Stimulated activated CD4-positive, alpha-beta T cell treated with anti-CD3 and anti-CD28 coated beads, Interleukin-4, amount 100 ng/mL, for 1 hour (primary cell): Measurements from ENCODE around the gene DERA.
"Not testable (repeated sequence)": the region's sequence is repeated elsewhere in the genome, so short reads cannot be mapped to it uniquely, and the experiment has no call there.

Experiments used
- DNase-seq: peaks from one replicate; pipeline ENCODE4 v3.0.0-alpha.2; 2020

Gene DERA

DNA sequence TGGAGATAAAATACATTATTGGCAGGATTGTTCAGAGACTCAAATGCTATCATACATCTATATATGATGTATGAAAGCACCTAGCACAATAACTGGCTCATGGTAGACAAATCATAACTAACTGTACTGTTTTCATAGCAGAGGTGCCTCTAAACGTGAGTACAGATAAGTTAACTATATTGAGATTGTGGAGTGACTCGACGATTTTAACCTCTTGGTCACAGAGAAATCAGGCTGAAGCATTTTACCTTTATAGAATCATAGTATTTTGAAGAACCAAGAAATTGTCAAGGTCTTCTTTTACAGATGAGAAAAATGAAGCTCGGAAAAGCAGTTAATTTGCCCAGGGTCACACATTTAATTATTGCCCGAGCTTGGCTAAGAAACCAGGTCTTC, 666 bp upstream of the DERA start:
- DNase-seq = no peak

DNA sequence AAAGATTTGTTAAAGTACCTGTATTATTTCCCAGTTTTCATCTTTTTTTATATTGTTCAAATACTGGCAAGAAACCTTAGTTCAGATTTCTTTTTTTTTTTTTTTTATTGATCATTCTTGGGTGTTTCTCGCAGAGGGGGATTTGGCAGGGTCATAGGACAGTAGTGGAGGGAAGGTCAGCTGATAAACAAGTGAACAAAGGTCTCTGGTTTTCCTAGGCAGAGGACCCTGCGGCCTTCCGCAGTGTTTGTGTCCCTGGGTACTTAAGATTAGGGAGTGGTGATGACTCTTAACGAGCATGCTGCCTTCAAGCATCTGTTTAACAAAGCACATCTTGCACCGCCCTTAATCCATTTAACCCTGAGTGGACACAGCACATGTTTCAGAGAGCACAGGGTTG, 799 bp downstream of the DERA start:
- DNase-seq = not testable (repeated sequence)

DNA sequence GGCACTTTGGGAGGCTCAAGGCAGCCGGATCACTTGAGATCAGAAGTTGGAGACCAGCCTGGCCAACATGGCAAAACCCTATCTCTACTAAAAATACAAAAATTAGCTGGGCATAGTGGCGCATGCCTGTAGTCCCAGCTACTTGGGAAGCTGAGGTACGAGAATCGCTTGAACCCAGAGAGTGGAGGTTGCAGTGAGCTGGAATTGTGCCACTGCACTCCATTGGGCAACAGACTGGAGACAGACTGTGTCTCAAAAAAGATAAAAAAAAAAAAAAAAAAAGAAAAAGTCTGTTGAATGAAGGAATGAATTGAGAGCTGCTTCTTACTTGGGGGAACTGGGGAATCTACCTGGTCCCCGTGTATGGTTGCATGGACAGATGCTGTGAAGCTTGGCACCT, 3.0 kb downstream of the DERA start:
- not testable (repeated sequence) for DNase-seq

DNA sequence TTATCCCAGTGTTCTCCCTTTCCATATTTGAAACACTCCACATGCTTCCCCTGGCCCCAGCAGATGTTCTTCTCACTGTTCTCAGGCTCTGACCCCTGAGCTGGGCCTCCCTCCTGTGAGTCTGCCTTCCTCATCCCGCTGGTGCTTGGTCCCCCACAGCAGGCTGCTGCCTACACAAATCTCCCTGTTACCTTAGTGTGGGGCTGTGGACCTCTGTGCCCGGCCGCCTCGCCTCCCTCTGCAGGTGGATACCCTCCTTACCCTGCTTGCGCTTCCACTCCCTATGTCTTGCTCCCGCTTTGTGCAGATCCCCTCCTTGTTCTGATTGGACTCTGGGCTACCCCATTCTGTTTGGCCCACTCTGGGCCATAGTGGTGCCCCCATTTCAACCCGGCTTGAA, 6.9 kb downstream of the DERA start:
- DNase-seq = no peak

DNA sequence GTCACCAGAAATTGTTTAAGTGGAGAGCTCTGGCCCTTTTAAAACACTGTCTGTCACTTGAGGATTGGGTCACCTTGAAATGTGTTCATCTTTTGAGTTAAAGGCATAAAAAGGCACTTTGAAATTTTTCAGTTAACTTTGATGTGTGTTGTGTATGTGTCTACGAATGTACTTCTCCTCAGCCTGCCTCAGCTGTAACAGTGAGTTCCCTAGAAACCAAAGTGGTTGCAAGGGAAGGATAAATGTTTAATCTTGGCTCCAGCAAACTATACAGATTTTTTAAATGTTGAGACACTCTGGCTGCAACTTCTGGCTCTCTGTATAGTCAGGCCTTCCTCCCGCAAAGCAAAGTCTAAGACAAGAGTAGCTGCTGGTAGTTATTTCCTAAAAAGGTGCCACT, 8.3 kb downstream of the DERA start:
- DNase-seq = no peak

DNA sequence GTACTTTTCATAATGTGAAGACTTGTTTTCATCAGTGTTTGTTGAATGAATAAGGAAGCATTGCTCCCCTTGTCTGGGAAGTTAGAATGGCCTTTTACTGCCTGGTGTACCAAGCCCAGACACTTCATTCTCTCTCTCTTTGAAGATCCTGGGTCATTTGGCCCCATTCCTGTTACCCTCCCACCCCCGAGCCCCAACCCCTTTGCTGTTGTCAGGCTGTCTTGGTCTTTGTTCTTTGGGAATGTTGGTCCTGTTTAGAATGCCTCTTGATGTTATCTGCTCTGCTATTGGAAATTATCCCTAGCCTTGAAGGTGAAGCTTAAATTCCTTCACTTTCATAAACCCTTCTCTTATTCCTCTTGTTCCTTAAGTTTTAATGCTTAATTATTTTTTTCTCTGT, 13.8 kb downstream of the DERA start:
- DNase-seq = no peak

DNA sequence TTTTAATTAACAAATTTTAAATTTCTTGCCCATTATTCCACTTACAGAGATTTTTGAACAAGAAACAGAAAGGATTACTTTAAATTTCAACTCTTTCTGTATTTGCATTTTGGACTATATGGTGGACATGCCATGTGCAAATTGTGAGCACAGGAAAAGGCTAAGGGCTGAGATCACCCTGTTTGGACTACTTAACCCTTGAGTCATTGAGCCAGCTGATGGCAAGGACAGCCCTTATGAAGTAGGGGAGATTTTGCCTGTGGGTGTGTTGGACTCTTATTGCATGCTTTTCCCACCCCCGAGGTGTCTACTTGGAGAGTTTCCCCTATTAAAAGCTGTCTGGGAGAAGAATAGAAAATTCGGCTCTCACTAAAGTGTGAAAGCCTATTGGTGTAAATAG, 17.2 kb downstream of the DERA start:
- DNase-seq = no peak

DNA sequence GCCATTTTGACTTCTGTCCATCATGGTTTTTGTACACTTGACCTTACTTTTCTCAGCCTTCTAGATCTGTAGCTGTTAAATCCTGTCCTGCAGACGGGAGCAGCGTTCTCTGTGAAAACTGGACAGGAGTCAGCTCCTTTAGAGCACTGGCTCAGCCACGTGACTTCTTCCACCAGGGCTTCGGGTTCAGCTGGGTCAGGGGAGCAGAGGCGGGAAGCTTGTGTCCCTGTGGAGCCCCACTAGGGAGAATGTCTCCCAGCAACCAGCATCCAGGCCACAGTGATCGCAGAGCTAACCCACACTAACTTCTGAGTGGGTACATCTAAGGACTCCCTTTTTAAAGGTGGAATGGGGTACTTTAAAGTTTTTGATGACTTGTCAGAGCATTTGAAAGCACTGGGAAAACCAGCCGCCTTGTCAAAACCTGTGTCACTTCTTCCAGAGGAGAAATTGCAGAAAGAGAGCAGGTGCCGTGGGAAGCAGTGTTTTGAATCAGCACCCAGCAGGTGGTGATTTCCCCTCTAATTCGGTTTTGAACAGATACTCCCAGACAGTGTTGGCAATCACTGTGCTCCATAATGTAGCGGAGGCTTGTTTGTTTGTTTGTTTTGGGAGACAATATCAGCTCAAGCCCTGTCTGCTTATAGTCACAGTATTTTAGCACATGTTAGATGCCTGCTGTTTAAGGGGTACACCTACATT, 17.9 kb downstream of the DERA start:
- DNase-seq = no peak

DNA sequence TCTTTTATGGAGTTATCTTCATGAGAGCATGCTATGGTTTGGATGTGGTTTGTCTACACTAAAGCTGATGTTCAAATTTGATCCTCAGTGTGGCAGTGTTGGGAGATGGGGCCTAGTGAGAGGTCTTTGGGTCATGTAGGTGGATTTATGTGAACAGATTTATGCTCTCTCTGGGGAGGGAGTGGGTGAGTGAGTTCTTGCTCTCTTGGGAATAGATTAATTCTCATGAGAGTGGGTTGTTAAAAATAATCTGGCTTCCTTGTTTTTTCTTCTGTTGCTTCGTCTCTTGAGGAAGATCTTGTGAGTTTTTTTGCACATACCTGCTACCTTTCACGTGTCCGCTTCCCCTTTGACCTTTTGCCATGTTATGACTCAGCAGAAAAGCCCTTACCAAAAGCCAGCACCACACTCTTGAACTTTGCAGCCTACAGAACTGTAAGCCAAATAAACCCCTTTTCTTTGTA, 20.5 kb downstream of the DERA start:
- DNase-seq = no peak

DNA sequence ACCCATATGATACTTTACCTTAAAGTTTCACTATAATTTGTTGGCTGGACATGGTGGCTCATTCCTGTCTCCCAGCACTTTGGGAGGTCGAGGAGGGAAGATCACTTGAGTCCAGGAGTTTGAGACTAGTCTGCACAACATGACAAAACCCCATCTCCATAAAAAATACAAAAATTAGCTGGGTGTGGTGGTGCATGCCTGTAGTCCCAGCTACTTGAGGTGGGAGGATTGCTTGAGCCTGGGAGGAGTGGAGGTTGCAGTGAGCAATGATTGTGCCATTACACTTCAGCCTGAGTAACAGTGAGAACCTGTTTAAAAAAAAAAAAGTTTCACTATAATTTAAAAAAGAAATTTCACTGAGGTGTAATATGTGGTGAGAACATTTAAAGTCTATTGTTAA, 21.2 kb downstream of the DERA start:
- DNase-seq = no peak

DNA sequence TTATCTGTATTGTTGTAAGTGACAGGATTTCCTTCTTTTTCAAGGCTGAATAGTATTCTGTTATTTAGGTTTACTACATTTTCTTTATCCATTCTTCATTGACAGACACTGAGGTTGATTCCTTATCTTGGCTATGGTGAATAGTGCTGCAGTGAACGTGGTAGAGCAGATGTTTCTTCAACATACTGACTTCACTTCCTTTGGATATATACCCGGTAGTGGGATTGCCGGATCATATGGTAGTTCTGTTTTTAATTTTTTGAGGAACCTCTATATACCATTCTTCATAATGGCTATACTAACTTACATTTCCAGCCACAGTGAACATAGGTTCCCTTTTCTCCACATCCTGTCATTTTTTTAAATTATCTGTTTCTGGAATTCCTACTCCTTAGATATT, 21.8 kb downstream of the DERA start:
- DNase-seq = no peak

DNA sequence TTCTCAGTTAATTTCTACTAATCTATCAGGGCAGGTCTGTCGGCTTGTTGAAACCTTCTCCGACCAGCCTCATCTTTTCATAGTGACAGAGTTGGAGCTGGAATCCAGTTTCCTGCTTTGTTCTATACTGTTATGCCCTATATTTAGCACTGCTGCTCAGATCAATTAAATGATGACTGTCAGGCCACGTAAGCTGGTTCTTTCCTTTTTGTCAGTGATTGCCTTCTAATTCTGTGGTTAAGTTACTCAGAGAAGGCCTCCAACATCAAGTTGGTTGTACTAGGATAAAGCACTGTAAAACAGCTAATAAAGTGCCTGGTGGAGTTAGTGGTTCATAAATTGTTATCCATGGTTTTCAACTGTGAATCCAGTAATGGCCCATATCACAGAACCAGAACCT, 22.6 kb downstream of the DERA start:
- no peak for DNase-seq

DNA sequence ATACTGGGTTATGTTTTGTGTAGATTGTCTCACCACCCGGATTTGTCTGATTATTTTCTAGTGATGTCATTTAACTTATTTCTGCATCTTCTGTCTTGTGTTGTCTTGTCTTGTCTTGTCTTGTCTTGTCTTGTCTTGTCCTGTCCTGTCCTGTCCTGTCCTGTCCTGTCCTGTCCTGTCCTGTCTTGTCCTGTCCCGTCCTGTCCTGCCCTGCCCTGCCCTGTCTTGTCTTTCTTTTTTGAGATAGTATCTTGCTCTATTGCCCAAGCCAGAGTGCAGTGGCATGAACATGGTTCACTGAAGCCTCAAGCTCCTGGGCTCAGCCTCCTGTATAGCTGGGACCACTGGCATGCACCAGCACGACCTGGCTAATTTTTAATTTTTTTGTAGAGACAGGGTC, 25.6 kb downstream of the DERA start:
- DNase-seq = no peak

DNA sequence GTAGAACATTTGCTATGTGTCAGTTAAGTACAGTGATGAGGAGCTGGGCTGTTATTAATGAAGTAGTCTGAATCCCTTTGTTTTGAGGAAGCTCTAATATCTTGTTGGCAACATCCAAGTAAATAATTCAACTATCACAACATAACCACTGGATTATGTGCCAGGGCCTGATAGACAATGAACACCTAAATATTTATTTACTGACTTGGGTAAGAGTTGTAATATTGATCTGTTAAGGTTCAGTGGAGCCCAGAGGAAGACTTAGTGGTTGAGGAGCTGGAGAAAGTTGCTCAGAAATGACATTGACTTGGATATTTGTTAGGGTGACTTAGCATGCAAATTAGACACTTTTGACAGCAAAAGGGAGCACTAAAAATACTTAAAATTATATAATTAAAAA, 26.8 kb downstream of the DERA start:
- DNase-seq = no peak

DNA sequence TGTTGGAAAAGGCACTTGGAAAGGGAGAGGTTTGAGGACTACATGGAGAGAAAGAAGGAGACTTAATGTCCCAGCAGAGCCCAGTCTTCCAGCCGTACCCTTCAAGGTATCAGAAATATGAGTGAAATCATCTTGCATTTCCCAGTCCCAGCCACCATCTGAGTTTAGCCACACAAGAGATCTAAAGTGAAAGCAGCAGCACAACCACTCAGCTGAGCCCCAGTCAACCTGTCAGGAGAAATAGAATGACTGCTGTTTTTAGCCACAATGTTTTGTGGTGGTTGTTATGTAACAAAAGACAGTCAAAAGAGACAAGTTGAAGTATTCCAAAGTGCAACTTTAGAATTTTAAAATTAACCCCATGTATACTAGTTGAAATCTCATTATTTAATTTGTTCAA, 28.0 kb downstream of the DERA start:
- no peak for DNase-seq

DNA sequence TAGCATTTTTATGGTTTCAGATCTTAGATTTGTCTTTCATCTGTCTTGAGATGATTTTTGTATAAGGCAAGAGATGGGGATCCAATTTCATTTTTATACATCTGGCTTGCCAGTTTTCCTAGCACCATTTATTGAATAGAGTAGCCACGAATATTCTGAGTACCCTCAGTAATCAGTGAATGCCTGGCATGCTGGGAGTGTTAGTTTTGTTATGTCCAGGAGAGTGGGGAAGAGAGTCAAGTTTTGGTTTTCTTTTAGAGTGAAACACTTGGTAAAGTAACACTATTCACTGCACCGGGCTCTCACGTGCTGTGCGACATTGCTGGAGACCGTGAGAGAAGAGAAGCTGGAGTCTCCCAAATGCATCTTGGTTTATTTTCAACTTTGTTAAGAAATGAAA, 31.3 kb downstream of the DERA start:
- DNase-seq = no peak

DNA sequence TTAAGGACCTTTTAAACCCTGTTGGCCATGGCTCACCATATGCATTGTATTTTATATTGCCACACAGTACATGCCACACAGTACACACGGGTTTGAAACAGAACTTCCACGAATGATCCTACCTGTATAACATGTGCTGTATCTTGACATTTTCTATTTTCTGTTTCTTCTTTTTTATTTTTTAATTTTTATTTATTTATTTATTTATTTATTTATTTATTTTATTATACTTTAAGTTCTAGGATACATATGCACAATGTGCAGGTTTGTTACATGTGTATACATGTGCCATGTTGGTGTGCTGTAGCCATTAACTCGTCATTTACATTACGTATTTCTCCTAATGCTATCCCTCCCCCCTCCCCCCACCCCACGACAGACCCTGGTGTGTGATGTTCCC, 32.4 kb downstream of the DERA start:
- DNase-seq = not testable (repeated sequence)

DNA sequence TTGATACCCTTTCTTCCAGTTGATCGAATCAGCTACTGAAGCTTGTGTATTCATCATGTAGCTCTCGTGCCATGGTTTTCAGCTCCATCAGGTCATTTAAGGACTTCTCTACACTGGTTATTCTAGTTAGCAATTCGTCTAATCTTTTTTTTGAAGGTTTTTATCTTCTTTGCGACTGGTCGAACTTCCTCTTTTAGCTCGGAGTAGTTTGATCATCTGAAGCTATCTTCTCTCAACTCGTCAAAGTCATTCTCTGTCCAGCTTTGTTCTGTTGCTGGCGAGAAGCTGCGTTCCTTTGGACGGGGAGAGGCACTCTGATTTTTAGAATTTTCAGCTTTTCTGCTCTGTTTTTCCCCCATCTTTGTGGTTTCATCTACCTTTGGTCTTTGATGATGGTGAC, 37.3 kb downstream of the DERA start:
- not testable (repeated sequence) for DNase-seq

DNA sequence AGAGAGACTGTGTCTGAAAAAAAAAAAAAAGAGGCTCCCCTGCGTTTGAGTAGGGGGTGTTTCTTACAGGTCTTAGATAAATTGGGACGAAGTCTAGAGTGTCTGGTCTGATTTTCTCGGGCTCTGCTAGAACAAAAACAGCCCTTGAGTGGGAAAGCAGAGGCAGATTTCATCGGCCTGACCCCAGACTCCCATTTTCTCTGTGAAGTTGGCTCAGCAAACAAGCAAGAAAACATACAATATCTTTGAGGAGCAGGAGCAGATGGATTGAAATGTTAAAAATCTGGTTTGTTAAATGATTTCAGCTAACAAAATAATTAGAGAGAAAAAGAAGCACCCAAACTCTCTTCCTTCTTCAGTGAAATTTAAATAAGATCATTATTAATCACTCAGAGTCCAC, 44.1 kb downstream of the DERA start:
- DNase-seq = no peak

DNA sequence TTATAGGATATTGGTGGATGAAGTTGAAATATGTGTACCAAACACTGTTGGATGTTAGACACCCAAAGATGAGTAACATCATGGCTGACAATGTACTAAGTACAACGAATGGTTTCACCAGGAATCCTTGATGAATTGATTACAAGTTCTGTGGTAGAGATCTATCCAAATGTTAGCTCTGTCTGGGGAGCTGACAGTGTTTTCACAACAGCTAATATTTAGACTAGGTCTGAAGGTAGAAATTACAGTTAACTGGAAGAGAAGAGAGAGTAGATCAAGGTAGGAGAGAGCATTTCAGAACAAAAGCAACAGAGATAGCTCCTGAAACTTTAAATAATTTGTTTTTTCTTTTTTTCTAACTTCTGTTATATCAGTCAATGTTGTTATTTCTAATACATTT, 44.9 kb downstream of the DERA start:
- no peak for DNase-seq

DNA sequence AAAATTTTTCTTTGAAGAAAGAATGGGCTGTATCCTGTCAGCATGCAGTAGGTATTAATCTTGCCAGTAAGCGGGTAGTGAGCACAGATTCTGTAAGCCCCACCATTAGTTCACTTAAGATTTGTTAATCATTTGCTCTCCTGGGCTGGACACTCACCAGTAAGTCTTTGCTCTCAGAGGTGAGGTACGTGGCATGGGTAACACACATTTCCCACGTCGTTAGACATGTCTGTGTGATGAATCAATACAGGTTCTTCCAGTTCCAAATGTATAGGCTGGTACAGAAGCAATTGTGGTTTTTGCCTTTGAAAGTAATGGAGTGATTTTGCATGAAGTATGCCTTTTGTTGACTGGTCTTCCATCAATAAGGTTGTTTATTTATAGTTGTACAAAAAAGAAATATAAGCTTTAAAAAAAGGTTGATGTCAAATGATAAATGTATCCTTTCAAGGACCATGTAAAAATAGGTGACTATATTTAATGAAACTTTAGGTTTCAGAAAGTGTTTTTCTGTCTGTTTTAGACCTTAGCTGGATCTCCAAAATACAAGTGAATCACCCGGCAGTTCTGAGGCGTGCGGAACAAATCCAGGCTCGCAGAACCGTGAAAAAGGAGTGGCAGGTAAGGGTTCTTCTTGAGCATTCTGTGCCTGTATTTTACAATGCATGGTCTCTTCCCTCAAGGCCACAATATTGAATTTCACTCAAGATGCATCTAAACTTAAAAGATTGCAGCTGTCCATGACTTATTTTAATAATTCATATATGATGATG, 45.5 kb downstream of the DERA start:
- no peak for DNase-seq

DNA sequence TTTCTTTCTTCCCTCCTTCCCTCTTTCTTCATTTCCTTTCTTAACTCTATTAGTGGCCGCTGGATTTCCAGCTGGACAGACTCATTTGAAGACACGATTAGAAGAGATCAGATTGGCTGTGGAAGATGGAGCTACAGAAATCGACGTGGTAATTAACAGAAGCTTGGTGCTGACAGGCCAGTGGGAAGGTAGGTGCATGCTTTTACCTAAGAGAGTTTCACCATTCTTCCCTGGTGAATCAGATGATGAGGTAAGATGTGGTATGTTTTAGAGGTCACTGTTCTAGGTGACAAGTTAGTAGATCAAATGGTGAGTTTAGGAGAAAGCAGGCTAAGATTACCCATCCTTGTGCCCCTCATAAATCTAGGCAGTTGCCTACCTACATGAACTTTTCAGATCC, 51.6 kb downstream of the DERA start:
- no peak for DNase-seq

DNA sequence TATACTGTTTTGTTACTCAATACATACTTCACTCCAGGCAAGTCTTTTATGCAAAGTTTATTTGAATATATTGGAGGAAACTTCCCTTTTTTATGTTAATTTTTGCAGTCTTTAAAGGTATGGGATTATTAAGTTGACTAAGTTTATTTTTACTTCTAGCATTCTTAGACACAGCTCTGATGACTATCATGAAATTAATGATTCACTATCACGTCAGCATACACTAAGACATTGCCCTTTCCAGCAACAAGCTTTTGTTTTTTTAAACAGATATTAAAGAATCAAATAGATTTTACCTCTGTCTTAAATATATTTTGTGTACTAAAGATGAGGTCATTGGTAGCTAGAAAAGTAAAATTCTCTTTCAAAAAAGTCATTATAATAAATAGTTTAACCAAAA, 52.1 kb downstream of the DERA start:
- DNase-seq = no peak

DNA sequence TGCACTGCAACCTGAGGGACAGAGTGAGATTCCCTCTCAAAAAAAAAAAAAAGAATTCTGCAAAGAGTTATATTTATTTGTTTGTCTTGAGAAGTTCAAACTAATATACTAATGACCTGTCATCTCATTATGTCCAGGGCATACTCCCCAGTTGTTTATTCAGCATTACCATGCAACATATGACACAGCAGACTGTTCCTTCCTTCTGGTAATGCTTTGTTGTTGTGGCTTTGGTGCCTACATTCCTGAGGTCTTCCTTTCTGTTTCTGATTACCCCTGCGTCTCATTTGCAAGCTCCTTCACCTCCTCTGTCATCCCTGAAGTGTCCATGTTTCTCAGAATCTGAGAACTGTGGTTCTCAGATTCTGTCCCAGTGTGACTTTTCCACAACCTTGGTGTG, 55.3 kb downstream of the DERA start:
- no peak for DNase-seq

DNA sequence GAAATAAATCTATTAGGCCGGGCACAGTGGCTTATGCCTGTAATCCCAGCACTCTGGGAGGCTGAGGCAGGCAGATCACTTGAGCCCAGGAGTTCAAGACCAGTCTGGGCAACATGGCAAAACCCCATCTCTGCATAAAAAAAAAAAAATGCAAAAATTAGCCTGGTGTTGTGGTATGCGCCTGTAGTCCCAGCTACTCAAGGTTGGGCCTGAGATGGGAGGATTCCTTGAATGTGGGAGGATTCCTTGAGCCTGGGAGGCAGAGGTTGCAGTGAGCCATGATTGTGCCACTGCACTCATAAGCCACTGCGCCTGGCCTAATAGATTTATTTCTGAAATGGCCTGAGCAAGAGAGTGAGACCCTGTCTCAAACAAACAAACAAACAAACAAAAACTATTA, 55.9 kb downstream of the DERA start:
- not testable (repeated sequence) for DNase-seq
